ENCODE results near the gene POU2AF3. TPM values are rescaled to one million over a fixed set of nuclear protein-coding genes. Genes with fewer than 3 reads are reported as not detected.

The POU2AF3 gene
- total and polyA plus RNA-seq, 11 donors: 0.15 to 2.1 (median 0.54) TPM; not detected in 5

DNA sequence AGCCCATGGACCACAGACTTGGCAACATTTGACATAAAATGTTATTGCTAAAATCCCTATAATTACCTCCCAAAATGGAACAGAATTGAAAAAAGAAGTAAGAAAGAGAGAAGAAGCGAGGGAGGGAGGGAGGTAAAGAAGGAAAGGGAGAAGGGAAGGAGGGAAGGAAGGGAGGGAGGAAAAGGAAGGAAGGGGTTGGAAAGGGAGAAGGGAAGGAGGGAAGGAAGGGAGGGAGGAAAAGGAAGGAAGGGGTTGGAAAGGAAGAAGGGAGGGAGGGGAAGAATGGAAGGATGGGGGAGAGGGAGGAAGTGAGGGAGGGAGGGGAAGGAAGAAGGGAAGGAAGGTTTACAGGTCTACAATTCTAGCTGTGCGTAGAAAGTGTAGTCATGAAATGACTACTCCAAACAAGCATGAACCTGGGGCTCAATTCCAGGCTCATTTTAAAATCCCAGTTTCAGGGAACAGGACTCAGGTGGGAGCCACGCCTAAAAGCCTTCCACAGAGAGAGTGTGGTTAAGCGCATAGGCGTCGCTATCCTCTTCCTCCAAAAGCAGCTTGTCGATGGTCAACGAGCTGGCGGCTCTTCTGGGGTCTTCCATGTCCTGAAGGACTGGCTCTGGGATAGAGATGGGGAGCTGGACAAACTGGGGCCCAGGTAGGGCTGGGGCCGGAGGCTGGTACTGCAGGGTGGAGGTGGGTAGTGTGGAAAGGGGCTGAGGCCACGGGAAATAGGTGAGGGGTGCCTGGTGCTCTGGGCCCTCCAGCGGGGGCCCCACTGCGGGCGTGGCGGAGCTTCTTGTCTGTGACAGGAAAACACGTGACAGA, 55.6 kb downstream of the POU2AF3 start:
- intact Hi-C loops (cut with DNase I): no loop called here
- Histone ChIP-seq H3K4me3 (no peak overlapping the region), H3K4me1 (peaks cover 0 to 9% (median 0%) of the 10 kb centered on the region in 12 donors), H3K27ac (peak overlapping the region in 2 of 12 donors; percentile 13 to 29), H3K36me3 (no peaks in the 10 kb centered on the region), H3K27me3 (no peaks in the 10 kb centered on the region), H3K9me3 (no peaks in the 10 kb centered on the region)
- 91 to 95% (median 93%) methylated on average over 16 of the region's 16 CpGs for WGBS, 4 donors
- no peak for TF ChIP-seq CTCF (IDR thresholded peaks at IDR 0.05)
- no peak for TF ChIP-seq POLR2A (IDR thresholded peaks at IDR 0.05)
- ATAC-seq (no peak), DNase-seq (no peak)

DNA sequence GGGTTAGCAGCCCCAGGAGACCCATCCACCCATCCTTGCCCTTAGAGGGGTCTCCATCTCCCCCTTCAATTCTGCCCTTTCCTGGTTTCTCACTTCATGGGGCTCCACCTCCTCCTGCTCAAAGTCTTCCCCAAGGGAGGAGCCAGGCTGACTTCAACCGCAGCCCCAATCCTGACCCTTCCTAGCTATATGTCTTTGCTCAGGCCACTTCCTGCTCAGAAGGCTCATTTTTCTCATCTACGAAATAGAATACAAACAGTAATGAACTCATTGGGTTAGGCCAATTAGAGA, 56.2 kb downstream of the POU2AF3 start:
- 83 to 90% (median 90%) methylated on average over 2 of the region's 2 CpGs for WGBS, 4 donors
- peaks cover 0 to 9% (median 0%) of the 10 kb centered on the region in 12 donors for H3K4me1 ChIP-seq
- no peak for DNase-seq
- no peak for ATAC-seq
- intact Hi-C loops (cut with DNase I): no loop called here
- TF ChIP-seq POLR2A (IDR thresholded peaks at IDR 0.05) (no peak), CTCF (IDR thresholded peaks at IDR 0.05) (no peak)
- no peaks in the 10 kb centered on the region for H3K27me3 ChIP-seq
- H3K9me3 ChIP-seq: no peaks in the 10 kb centered on the region
- H3K36me3 ChIP-seq: no peaks in the 10 kb centered on the region
- H3K27ac ChIP-seq: no peak overlapping the region
- H3K4me3 ChIP-seq: no peak overlapping the region

- no peak for DNase-seq
- ATAC-seq: no peak
- Histone ChIP-seq H3K36me3 (no peaks in the 10 kb centered on the region), H3K27ac (no peak overlapping the region), H3K4me1 (peaks cover 0 to 9% (median 0%) of the 10 kb centered on the region in 12 donors), H3K9me3 (no peaks in the 10 kb centered on the region), H3K4me3 (no peak overlapping the region), H3K27me3 (no peaks in the 10 kb centered on the region)
- WGBS, 4 donors: 84 to 89% (median 87%) methylated on average over 5 of the region's 5 CpGs
- TF ChIP-seq CTCF (IDR thresholded peaks at IDR 0.05) (no peak), POLR2A (IDR thresholded peaks at IDR 0.05) (no peak)
- intact Hi-C loops (cut with DNase I): no loop called here
Observed at GRCh38 chr11:111355101-111355500, 56.8 kb downstream of the POU2AF3 start.

DNA sequence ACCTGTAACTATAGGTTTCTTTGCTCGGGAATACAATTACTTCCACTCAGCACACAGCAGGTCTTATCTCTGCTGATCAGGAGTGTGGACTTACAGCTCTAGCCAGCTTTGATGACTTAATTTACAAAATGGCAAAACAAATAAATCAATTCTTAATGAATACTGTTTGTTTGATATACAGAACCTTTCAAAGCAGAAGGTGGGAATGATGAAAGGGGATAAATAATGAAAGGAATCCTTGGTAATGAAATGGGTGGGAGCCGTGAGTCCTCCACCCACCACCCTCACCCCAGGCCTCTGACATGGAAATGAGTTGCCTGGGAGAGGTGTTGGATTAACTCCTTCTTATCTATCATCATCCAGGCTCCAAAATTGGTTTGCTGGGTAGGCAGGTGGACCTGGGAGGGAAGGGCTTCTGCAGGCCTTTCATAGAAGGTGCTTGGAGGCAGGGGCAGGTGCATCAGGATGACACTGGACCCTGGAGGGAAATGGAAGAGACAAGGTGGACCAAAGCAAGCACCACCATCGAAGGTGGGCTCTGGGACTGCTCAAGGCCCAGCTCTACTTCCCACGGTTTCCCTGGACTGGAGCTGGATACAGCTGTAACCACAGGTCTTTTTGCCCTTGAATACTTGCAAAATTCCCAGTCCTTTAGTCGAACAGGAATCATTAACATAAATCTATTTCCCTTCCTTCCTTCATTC, 57.8 kb downstream of the POU2AF3 start:
- H3K36me3 ChIP-seq: no peaks in the 10 kb centered on the region
- no peak overlapping the region for H3K27ac ChIP-seq
- intact Hi-C loops (cut with DNase I): no loop called here
- 64 to 84% (median 69%) methylated on average over 5 of the region's 5 CpGs for WGBS, 4 donors
- no peaks in the 10 kb centered on the region for H3K27me3 ChIP-seq
- no peak for DNase-seq
- H3K4me1 ChIP-seq: peaks cover 0 to 8% (median 0%) of the 10 kb centered on the region in 12 donors
- H3K9me3 ChIP-seq: no peaks in the 10 kb centered on the region
- TF ChIP-seq CTCF (IDR thresholded peaks at IDR 0.05): no peak
- TF ChIP-seq POLR2A (IDR thresholded peaks at IDR 0.05): no peak
- no peak overlapping the region for H3K4me3 ChIP-seq
- no peak for ATAC-seq
